Esophagus squamous epithelium (tissue), 4 donors: ENCODE measurements around the gene ALX3.

Experiments used
- CTCF ChIP-seq, 6 experiments: fragments of 450-650 bp in 4 of 6; fragments of 200-600 bp in 2 of 6; sonication (generic) in 2 of 6; IDR thresholded peaks; one replicate each; pipeline ENCODE4 v1.5.1; 2016 to 2019; ENCODE audit warnings: antibody characterized with exemption in 6 of 6, mild to moderate bottlenecking in 4 of 6, moderate library complexity in 4 of 6
- POLR2A ChIP-seq, 4 donors: fragments of 450-650 bp; IDR thresholded peaks; one replicate each; pipeline ENCODE4 v1.6.1; 2017; ENCODE audit warnings: antibody characterized with exemption in 4 of 4, mild to moderate bottlenecking in 4 of 4, moderate library complexity in 3 of 4

GRCh38 chr1:110081061-110081460 lies 10.6 kb upstream of the ALX3 start:
- TF ChIP-seq CTCF (IDR thresholded peaks at IDR 0.05), result no peak
- TF ChIP-seq POLR2A (IDR thresholded peaks at IDR 0.05), result no peak
